GM12873 (cell line): Measurements from ENCODE around the gene HS6ST1.

Source experiments
- CTCF ChIP-seq: IDR thresholded peaks from 2 replicates; pipeline ENCODE4 v1.5.1; 2012; ENCODE audit warnings: low read depth, mild to moderate bottlenecking, moderate library complexity, low read length, control low read depth; ENCODE audit not compliant: insufficient read depth; ENCODE audit errors: missing control alignments

Gene HS6ST1

GRCh38 chr2:128252501-128252900 lies 66.2 kb downstream of the HS6ST1 start:
- TF ChIP-seq CTCF = no peak

GRCh38 chr2:128250229-128251025 lies 68.2 kb downstream of the HS6ST1 start:
- TF ChIP-seq CTCF = no peak

- TF ChIP-seq CTCF = no peak
These were observed 69.1 kb downstream of the HS6ST1 start for GRCh38 chr2:128249555-128249954.

- TF ChIP-seq CTCF = no peak
These were observed 72.9 kb downstream of the HS6ST1 start for GRCh38 chr2:128245813-128246212.

- TF ChIP-seq CTCF = no peak
These were observed 76.8 kb downstream of the HS6ST1 start for GRCh38 chr2:128241896-128242295.

- TF ChIP-seq CTCF = no peak
These were observed 80.6 kb downstream of the HS6ST1 start for GRCh38 chr2:128237911-128238697.

- no peak for TF ChIP-seq CTCF
These were observed 81.6 kb downstream of the HS6ST1 start for GRCh38 chr2:128237081-128237534.
